AG04449 (cell line): ENCODE results near the gene PRKAR1B.
"Not testable (repeated sequence)": the region's sequence is repeated elsewhere in the genome, so short reads cannot be mapped to it uniquely, and the experiment has no call there.

Source experiments
- CTCF ChIA-PET: fragments of 350-600 bp; formaldehyde crosslinking; extraction: SDS; loops from one replicate; lab custom pipeline; 2021; ENCODE audit warnings: antibody characterized with exemption; lab: Yijun Ruan, JAX
- POLR2A ChIA-PET: fragments of 400-600, 350-600 bp; formaldehyde crosslinking; extraction: SDS; loops from one replicate; lab custom pipeline; 2020; ENCODE audit warnings: antibody characterized with exemption, inconsistent platforms; lab: Yijun Ruan, JAX
- DNase-seq: peaks from one replicate; pipeline ENCODE4 v3.0.0-alpha.2; 2010; ENCODE audit warnings: low read depth, low spot score
- H3K4me3 ChIP-seq: 2 replicates; pipeline ENCODE4 v1.5.1; 2011; ENCODE audit warnings: low read depth, mild to moderate bottlenecking, control low read depth, low read length
- TF ChIP-seq, protein P1 (sequence below): IDR thresholded peaks from one replicate; pipeline ENCODE4 v1.5.1; 2011; ENCODE audit warnings: mild to moderate bottlenecking, moderate library complexity, low read length, control low read depth, inconsistent platforms; ENCODE audit not compliant: insufficient read depth; ENCODE audit errors: missing control alignments

The PRKAR1B gene

DNA sequence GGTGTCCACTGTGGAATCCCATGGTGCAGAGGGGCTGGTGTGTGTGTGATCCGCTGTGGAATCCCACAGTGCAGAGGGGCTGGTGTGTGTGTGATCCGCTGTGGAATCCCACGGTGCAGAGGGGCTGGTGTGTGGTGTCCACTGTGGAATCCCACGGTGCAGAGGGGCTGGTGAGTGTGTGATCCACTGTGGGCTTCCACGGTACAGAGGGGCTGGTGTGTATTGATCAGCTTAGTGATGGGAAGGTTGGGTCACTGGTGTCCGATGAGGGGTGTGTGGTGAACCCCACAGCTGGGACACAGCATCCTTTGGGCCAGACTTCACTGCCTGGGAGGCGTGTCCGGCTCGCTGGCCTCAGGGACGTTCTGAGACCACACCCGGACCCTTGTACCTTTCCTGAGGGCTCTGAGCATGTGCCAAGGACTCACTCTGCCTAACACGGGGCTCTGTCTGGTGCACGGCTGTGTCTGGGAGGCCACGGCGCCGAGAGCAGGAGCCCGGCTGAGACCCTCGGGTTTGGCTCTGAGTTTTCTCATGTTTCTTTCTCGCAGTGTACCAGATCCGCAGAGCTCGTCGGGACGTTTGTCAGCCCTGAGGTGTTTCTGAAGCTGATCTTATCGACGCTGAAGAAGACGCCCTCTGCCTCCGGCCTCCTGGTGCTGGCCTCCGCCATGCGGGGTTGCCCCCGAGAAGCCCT lies 29.3 kb upstream of the PRKAR1B start:
- no peak overlapping the region for H3K4me3 ChIP-seq
- TF ChIP-seq, protein P1, sequence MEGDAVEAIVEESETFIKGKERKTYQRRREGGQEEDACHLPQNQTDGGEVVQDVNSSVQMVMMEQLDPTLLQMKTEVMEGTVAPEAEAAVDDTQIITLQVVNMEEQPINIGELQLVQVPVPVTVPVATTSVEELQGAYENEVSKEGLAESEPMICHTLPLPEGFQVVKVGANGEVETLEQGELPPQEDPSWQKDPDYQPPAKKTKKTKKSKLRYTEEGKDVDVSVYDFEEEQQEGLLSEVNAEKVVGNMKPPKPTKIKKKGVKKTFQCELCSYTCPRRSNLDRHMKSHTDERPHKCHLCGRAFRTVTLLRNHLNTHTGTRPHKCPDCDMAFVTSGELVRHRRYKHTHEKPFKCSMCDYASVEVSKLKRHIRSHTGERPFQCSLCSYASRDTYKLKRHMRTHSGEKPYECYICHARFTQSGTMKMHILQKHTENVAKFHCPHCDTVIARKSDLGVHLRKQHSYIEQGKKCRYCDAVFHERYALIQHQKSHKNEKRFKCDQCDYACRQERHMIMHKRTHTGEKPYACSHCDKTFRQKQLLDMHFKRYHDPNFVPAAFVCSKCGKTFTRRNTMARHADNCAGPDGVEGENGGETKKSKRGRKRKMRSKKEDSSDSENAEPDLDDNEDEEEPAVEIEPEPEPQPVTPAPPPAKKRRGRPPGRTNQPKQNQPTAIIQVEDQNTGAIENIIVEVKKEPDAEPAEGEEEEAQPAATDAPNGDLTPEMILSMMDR: no peak
- ChIA-PET POLR2A (no interaction called here), CTCF (no interaction called here)
- no peak for DNase-seq

DNA sequence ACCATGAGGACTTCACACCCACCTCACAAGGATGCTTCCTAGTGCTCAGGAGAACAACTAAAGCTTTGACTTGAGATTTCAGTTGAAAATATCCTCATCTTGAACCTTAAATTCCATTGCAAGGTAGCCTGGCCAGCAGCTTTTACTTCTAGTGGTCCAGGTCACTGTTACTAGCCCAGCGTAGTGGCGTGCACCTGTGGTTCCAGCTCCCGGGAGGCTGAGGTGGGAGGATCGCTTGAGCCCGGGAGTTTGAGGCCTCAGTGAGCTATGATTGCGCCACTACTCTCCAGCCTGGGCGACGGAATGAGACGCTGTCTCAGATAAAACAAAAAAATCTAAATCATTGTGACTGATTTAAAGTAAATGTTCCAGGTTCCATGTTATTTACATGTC lies 28.3 kb upstream of the PRKAR1B start:
- ChIA-PET CTCF (interaction anchor here (1.4 kb wide), 1 partner anchor 12 kb away, joined by 4 read pairs; no protein-coding TSS in a partner anchor), POLR2A (no interaction called here)
- TF ChIP-seq, protein P1: no peak
- DNase-seq: no peak
- no peak overlapping the region for H3K4me3 ChIP-seq

DNA sequence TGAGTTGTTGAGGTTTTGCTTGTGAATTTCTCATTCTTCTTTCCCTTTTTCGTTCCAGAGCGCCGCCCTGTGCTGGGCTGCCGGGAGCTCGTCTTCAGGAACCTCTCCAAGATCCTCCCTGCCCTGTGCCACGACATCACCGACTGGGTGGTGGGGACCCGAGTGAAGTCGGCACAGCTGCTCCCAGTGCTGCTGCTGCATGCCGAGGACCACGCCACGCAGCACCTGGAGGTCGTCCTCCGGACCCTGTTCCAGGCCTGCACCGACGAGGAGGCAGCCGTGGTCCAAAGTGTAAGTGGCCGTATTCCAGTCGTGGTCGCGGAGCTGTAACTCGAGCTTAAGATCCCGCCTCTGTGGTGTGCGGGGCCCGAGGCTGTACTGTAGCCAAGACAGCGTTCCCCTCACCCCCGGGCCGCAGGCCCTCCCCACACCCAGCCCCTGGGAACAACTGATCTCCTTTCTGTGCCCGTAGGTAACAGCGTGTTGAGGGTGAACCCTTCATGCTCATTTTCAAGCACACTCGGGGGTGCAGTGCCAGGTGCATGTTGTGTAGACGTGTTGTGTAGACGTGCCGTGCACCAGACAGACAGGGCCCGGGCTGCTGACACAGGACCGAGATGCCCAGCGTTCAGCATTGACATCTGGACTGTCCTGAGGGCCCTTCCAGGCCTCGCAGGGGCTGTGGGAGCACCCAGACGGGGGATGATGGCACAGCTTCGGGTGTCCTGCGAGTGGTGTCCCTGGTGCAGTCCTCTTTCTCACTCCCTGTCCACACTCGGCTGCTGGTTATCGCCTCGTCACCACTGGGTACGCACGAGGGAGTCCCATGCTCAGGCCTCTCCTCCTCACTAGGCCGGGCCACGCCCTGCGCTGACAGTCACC lies 27.7 kb upstream of the PRKAR1B start:
- DNase-seq: no peak
- POLR2A ChIA-PET: no interaction called here
- CTCF ChIA-PET: interaction anchor here (1.4 kb wide), 1 partner anchor 12 kb away, joined by 4 read pairs; no protein-coding TSS in a partner anchor
- no peak overlapping the region for H3K4me3 ChIP-seq
- TF ChIP-seq, protein P1: no peak

DNA sequence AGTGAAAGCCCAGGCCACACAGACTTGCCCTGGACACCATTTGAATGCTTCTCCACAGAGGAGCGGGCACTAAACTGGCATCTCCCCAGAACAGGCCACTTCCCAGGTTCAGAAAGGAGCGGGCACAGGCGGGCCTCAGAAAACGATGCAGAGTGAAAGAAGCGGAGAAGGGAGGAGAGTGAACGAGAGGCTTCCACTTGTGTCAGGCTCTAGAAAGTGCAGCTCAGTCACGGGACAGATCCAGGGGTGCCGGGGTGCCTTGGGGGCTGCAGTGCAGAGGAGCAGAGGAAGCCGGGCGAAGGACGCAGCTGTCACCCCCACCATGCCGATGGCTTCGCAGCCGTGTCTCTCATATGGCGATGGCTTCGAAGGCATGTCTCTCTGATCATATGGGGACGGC lies 26.1 kb upstream of the PRKAR1B start:
- ChIA-PET POLR2A (no interaction called here), CTCF (no interaction called here)
- H3K4me3 ChIP-seq: no peak overlapping the region
- TF ChIP-seq, protein P1: no peak
- DNase-seq: no peak

DNA sequence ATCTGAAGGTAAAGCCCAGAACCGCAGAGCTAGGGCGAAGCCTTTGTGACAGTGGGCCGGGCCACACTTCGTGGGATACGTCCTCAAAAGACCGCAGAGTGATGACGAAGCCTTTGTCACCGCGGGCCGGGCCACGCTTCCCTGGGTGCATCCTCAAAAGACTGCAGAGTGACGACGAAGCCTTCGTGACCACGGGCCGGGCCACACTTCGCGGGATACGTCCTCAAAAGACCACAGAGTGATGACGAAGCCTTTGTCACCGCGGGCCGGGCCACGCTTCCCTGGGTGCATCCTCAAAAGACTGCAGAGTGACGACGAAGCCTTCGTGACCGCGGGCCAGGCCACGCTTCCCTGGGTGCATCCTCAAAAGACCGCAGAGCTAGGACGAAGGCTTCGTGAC lies 25.2 kb upstream of the PRKAR1B start:
- DNase-seq, POLR2A ChIA-PET, H3K4me3 ChIP-seq: not testable (repeated sequence)
- CTCF ChIA-PET: interaction anchor here (0.7 kb wide), 1 partner anchor 34 kb away, joined by 3 read pairs; no protein-coding TSS in a partner anchor

DNA sequence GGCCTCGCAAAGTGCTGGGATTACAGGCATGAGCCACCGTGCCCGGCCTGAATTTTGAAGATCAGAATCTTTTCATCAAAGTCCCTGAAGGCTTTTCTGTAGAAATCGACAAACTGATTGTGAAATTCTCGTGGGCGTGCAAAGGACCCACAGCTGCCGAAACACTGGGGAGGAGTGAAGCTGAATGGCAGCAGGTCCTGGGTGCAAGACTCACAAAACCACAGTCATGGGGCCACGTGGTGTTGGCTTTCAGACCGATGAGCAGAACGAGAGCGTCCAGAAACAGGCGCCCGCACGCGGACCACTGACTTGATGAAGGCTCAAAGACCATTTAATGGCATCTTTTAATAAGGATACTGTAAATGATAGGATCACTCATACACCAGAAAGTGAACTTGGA lies 24.7 kb upstream of the PRKAR1B start:
- ChIA-PET POLR2A (no interaction called here), CTCF (interaction anchor here (0.7 kb wide), 1 partner anchor 35 kb away, joined by 3 read pairs; no protein-coding TSS in a partner anchor)
- TF ChIP-seq, protein P1: no peak
- no peak for DNase-seq
- H3K4me3 ChIP-seq: no peak overlapping the region
